Astrocyte of the spinal cord (primary cell): ENCODE data around the gene SLC66A1.

Experiments used
- DNase-seq: peaks from one replicate; pipeline ENCODE4 v3.0.0; 2011; ENCODE audit warnings: low read depth, low spot score
- H3K4me3 ChIP-seq: 2 replicates; pipeline ENCODE4 v1.5.1; 2011; ENCODE audit warnings: low read depth, mild to moderate bottlenecking, low read length, moderate library complexity
- CTCF ChIP-seq: IDR thresholded peaks from 2 replicates; pipeline ENCODE4 v1.5.1; 2012; ENCODE audit warnings: low read depth, mild to moderate bottlenecking, low read length, inconsistent platforms
- in situ Hi-C: cut with HindIII; loops from 2 replicates; pipeline ENCODE4 v1.10.0; 2017; ENCODE audit warnings: low sequenced_read_pairs

Gene SLC66A1

DNA sequence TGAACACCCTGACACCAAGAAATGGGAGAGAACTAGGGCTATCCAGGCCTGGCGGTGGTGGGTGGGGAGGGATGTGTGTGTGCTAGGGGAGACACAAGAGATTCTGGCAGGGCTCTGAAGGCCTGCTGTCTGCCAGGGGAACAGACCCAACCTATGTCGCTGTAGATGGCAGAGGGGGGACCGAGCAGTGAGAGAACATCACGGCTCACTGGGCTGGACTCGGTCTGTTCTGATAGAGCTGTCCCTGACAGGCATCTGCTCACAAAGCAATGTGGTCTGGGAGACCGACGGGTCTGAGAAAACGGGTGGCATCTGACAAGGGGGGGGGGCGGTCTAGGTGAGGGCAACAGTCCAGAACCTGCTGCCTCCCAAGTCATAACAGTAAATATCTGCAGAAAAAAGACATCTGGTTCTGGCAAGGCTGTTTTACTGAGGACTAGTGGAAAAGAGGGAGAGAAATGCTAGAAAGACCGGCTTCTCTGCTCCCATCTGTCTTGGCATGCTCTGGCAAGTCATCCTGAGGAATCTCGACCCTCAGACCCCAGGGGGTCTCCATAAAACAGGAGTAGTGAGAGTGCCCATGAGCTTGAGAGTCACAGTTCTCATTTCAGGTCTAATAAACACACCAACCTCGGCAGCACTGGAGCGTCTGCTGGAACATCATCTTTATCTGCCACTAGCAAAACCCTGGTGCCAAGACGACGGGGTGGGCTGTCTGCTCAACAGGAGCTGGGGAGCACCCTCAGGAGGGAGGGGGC is 36.5 kb downstream of the SLC66A1 start:
- no peak overlapping the region for H3K4me3 ChIP-seq
- DNase-seq: no peak
- in situ Hi-C loops: loop anchor here (25.0 kb wide), 1 partner anchor 289 kb away; the partner anchor contains the start of gene NBL1
- TF ChIP-seq CTCF: no peak

DNA sequence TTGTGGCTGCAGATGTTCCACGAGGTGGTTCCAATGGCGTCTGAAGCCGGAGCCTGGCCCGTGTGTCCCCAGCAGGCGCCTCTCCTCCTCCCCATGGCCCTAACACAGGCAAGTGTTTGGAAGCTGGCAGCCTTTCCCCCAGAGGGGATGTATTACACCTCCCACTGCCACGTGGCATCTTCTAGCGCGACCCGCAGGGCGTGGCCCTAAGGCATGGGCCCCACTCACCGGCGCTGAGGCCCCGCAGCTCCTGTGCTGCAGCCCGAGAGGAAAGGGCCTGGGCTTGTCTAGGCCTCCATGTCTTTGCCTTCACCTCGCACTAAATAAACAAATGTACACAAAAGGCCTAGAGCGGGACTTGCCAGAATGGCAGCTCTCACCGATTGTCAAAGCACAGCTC is 37.9 kb downstream of the SLC66A1 start:
- no peak for DNase-seq
- no peak overlapping the region for H3K4me3 ChIP-seq
- no peak for TF ChIP-seq CTCF
- in situ Hi-C loops: loop anchor here (25.0 kb wide), 1 partner anchor 287 kb away; the partner anchor contains the start of gene NBL1

- in situ Hi-C loops: no loop called here
- no peak for TF ChIP-seq CTCF
- H3K4me3 ChIP-seq: no peak overlapping the region
- DNase-seq: no peak
These were observed 38.4 kb downstream of the SLC66A1 start for GRCh38 chr1:19350566-19350965.

GRCh38 chr1:19351873-19352272 is 39.7 kb downstream of the SLC66A1 start:
- DNase-seq: no peak
- H3K4me3 ChIP-seq: no peak overlapping the region
- TF ChIP-seq CTCF: no peak
- in situ Hi-C loops: no loop called here

DNA sequence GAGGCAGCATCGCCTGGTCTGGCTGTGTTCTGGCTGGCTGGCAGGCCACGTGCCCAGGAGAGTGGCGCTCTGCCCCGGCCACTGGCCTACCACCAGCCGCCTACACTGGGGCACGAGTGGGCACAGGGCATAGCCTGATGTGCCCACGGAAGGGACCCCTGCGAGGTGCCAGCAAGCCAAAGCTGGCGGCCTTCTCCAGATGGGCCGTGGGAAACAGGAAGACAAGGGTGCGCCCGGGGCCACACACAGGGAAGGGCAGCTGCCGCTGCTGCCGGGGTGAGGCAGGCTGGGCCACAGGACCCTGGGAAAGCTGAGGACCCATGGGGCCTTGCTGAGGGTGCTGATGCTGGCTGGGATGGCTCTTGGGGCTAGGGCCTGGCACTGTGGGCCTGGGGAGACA is 40.7 kb downstream of the SLC66A1 start:
- in situ Hi-C loops: no loop called here
- TF ChIP-seq CTCF: no peak
- no peak overlapping the region for H3K4me3 ChIP-seq
- no peak for DNase-seq

DNA sequence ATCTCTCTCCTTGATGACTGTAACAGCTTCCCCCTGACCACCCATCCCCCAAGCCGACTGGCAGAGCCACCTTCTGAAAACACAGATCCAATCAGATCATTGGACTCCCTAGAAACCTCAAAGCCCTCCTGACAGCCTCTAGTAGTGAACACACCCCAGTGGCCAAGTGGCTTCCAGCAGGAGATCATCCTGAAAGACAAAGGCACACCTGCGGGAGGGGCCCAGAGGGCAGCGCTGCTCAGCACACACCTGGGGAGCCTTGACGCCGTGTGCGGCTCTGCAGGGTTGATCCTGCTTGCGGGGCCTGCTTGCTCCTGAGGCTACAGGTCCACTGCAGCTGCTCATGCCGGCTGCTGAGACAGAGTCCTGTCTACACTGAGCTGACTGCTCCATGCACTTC is 41.5 kb downstream of the SLC66A1 start:
- in situ Hi-C loops: no loop called here
- DNase-seq: no peak
- H3K4me3 ChIP-seq: no peak overlapping the region
- TF ChIP-seq CTCF: no peak

GRCh38 chr1:19354531-19354981 is 42.4 kb downstream of the SLC66A1 start:
- no peak for TF ChIP-seq CTCF
- no peak for DNase-seq
- in situ Hi-C loops: no loop called here

More at GRCh38 chr1:19354531-19354981, 42.4 kb downstream of the SLC66A1 start:
- H3K4me3 ChIP-seq: no peak overlapping the region
